LNCaP clone FGC (cell line): ENCODE data around the gene OR2T10.

Experiments used
- DNase-seq: peaks from one replicate; pipeline ENCODE4 v3.0.0-alpha.2; 2011; ENCODE audit warnings: low read depth
- H3K4me3 ChIP-seq: 2 replicates; pipeline ENCODE4 v1.5.1; 2011; ENCODE audit warnings: mild to moderate bottlenecking, low read depth, low read length, control low read depth
- CTCF ChIP-seq: IDR thresholded peaks from 2 replicates; pipeline ENCODE4 v1.5.1; 2012; ENCODE audit warnings: mild to moderate bottlenecking; ENCODE audit not compliant: control insufficient read depth, insufficient read depth; ENCODE audit errors: extremely low read depth

Gene OR2T10

DNA sequence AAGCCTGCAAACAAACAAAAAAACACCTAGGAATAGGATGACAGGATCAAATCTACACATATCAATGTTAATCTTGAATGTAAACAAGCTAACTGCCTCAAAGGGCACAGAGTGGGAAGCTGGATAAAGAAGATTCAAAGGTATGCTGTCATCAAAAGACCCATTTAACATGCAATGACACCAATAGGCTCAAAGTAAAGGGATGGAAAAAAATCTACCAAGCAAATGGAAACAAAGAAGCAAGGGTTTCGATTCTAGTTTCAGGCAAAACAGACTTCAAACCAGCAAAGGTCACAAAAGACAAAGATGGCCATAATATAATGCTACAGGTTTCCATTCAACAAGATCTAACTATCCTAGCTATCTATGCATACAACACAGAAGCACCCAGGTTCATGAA lies 16.2 kb upstream of the OR2T10 start:
- DNase-seq = no peak
- no peak for TF ChIP-seq CTCF

DNA sequence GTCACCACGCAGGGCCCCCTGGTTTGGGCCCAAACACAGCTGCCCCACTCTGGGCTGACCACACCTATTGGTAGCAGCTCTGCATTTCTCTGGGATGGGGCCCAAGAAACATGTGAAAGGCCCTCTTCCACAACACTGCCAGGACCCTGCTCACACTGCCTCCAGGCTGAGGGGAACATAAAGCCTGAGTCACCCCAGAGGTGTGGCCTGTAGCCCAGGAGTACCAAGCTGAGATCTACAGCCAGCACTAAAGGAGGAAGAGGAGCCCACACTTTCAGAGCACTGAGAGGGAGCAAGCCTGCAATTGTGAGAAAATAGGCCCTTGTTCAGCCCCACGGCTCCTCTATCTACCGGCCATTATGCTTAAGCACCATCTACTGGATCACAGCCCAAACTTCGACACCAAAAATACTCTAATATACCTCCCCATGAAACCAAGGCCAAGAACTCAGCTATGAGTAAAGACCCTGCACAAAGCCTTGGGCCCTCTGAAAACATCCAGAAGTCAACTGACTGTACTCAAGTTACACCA lies 14.4 kb upstream of the OR2T10 start:
- TF ChIP-seq CTCF = no peak
- no peak for DNase-seq
- H3K4me3 ChIP-seq = no peak overlapping the region

More for the DNA sequence above, 16.2 kb upstream of the OR2T10 start:
- no peak overlapping the region for H3K4me3 ChIP-seq

DNA sequence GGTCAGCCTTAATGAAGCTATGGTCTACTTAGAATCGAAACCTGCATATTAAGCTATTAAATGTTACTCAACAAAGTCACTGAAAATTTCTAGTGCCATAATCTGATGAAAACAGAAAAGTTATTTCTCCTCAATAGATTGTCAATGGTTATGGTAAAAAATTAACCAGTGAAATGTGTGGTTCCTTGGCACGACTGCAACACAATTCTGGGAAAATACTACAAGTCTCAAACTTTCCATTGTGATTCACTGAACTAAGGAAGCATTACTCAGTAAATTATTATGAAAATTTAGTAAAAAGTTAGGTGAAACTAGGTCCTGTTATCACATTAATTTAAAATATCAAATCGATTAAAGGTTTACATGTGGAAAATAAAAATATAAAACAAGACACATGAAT lies 12.8 kb upstream of the OR2T10 start:
- no peak overlapping the region for H3K4me3 ChIP-seq
- TF ChIP-seq CTCF = no peak
- DNase-seq = no peak

GRCh38 chr1:248599396-248599795 lies 1.9 kb upstream of the OR2T10 start:
- TF ChIP-seq CTCF = no peak
- H3K4me3 ChIP-seq = no peak overlapping the region
- DNase-seq = no peak

DNA sequence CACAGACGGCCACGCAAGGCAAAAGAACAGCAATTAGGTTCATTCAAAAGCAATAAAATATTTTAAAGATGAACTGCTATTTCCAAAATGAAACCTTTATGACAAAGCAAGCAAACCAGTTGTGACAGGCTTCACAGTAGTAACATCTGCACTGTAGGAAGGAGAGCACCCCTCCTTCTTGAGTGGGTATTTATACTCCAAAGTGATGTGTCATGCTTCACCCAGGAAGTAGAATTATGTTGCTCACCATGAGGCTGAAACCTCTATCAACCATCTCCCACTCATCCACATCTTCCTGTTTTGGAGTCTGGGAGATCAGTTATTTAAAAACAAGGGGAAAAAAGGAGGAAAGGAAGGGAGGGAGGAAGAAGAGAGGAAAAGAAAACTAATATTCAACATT lies 885 bp downstream of the OR2T10 start:
- no peak overlapping the region for H3K4me3 ChIP-seq
- no peak for DNase-seq
- TF ChIP-seq CTCF = no peak

DNA sequence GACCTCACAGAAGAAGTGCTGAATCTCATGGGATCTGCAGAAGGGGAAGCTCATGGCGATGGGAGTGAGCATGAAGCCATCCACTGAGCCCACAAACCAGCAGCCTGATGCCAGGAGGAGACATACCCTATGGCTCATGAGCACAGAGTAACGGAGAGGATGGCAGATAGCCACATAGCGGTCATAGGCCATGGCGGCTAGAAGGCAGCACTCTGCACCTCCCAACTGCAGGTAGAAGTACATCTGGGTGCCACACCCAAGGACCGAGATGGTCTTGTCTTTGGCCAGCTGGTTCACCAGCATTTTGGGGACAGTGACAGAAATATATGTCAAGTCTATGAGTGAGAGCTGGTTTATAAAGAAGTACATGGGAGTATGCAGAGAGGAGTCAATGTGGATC lies 4.3 kb downstream of the OR2T10 start:
- no peak overlapping the region for H3K4me3 ChIP-seq
- no peak for DNase-seq
- no peak for TF ChIP-seq CTCF

DNA sequence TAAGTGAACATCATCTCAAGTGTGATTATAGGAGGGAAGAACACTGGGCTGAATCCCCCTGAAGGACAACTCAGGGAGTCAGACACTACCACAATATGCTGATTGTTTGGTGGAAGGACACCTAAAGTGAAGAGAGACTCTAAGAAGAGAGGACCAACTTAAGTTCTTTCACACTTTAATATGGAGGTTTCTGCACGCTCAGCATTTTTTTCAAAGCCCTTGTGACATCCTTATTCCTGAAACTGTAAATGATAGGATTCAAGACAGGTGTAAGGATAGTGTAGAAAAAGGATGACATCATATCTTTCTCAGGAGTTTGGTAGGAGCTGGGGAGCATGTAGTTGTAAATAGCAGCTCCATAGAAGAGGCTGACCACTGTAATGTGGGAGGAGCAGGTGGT lies 4.8 kb downstream of the OR2T10 start:
- TF ChIP-seq CTCF = no peak
- no peak for DNase-seq
- no peak overlapping the region for H3K4me3 ChIP-seq
